ENCODE results near the gene MAGED4B.

GRCh38 chrX:52034211-52034610 is 34.8 kb downstream of the MAGED4B start:
- TF ChIP-seq CEBPB (IDR thresholded peaks at IDR 0.05) (no peak), USF1 (IDR thresholded peaks at IDR 0.05) (no peak), REST (IDR thresholded peaks at IDR 0.05; ENCODE audit: low read depth) (no peak), TAF1 (IDR thresholded peaks at IDR 0.05; ENCODE audit: low read depth) (no peak), MAX (IDR thresholded peaks at IDR 0.05) (no peak), RAD21 (IDR thresholded peaks at IDR 0.05; ENCODE audit: low read depth) (no peak)
